ENCODE results near the gene FRMD6.

GRCh38 chr14:51744372-51745130 is 92.8 kb downstream of the FRMD6 start:
- no peak for TF ChIP-seq CTCF (IDR thresholded peaks at IDR 0.05)
- no peak for TF ChIP-seq POLR2AphosphoS5 (IDR thresholded peaks at IDR 0.05)
- no peak for TF ChIP-seq POLR2A (IDR thresholded peaks at IDR 0.05; ENCODE audit: low read depth)

Data from esophagus muscularis mucosa (tissue), 3 donors.